ENCODE data around the gene OR1K1.
"Not testable (repeated sequence)": the region's sequence is repeated elsewhere in the genome, so short reads cannot be mapped to it uniquely, and the experiment has no call there.

The OR1K1 gene

GRCh38 chr9:122822938-122823337 lies 23.0 kb downstream of the OR1K1 start:
- H2BK120ac ChIP-seq (ENCODE audit: insufficient read depth, low read length, poor library complexity): no peak overlapping the region
- H3K23ac ChIP-seq (ENCODE audit: low read length): no peak overlapping the region
- no CpG with 5 or more reads among the region's 4 CpGs for WGBS (ENCODE audit: extremely low coverage, insufficient coverage, insufficient read length)
- H4K12ac ChIP-seq (ENCODE audit: low read depth, low read length): no peak overlapping the region
- H3K9me3 ChIP-seq (ENCODE audit: insufficient read depth, low read depth, low read length): no peaks in the 10 kb centered on the region
- H3K4me3 ChIP-seq (ENCODE audit: low read depth, low read length): no peak overlapping the region
- H3K36me3 ChIP-seq (ENCODE audit: control insufficient read depth in 1 of 2, insufficient read depth in 2 of 2, low read length in 2 of 2): peaks cover 32 to 37% of the 10 kb centered on the region in 2 experiments
- H3K79me1 ChIP-seq (ENCODE audit: low read length): peaks cover 6% of the 10 kb centered on the region
- no peak for DNase-seq
- H4K8ac ChIP-seq (ENCODE audit: low read depth, low read length): no peak overlapping the region
- no peak overlapping the region for H3K27ac ChIP-seq (ENCODE audit: low read depth, low read length)
- no peak overlapping the region for H3K4me2 ChIP-seq (ENCODE audit: low read length)
- no peak overlapping the region for H3K14ac ChIP-seq (ENCODE audit: low read length)
- H4K91ac ChIP-seq (ENCODE audit: low read depth, low read length): no peak overlapping the region
- H2BK5ac ChIP-seq (ENCODE audit: low read depth, low read length, poor library complexity): no peak overlapping the region
- H3K9ac ChIP-seq (ENCODE audit: low read length): no peak overlapping the region
- H3K79me2 ChIP-seq (ENCODE audit: control insufficient read depth, insufficient read depth, low read length, poor library complexity): peaks cover 5% of the 10 kb centered on the region
- H2BK12ac ChIP-seq (ENCODE audit: low read length): no peak overlapping the region
- H3K27me3 ChIP-seq (ENCODE audit: insufficient read depth, low read length): no peaks in the 10 kb centered on the region
- H2AFZ ChIP-seq (ENCODE audit: insufficient read depth, low read length, poor library complexity): no peak overlapping the region
- H2AK5ac ChIP-seq (ENCODE audit: low read length): no peak overlapping the region
- no peak overlapping the region for H3K18ac ChIP-seq (ENCODE audit: low read length)
- peaks cover 7 to 9% of the 10 kb centered on the region in 2 experiments for H3K4me1 ChIP-seq (ENCODE audit: control insufficient read depth in 1 of 2, insufficient read depth in 2 of 2, low read length in 2 of 2)
- no peak overlapping the region for H3K4ac ChIP-seq (ENCODE audit: low read depth, low read length)

DNA sequence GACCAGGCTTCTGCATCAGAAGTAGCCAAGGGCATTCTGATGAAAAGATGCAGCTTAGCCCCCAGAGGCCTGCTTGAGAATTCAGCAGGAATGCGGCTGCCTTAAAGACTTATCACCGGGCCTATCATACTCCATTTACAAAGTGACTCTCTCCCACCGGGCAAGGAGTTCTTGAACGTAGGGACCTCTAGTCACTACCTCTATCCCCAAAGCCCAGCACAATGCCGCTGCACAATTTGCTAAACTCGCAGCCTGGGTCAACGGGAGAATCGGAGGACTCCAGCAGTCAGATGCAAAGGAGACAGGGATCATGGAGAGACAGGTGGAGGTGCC lies 27.8 kb downstream of the OR1K1 start:
- Histone ChIP-seq H3K79me1 (ENCODE audit: low read length) (peaks cover 10% of the 10 kb centered on the region), H3K27me3 (ENCODE audit: insufficient read depth, low read length) (no peaks in the 10 kb centered on the region), H3K36me3 (ENCODE audit: control insufficient read depth in 1 of 2, insufficient read depth in 2 of 2, low read length in 2 of 2) (peaks cover 14 to 16% of the 10 kb centered on the region in 2 experiments), H3K23ac (ENCODE audit: low read length) (no peak overlapping the region), H3K79me2 (ENCODE audit: control insufficient read depth, insufficient read depth, low read length, poor library complexity) (peaks cover 8% of the 10 kb centered on the region), H2BK5ac (ENCODE audit: low read depth, low read length, poor library complexity) (peak overlapping the region; percentile 43), H4K12ac (ENCODE audit: low read depth, low read length) (no peak overlapping the region), H4K91ac (ENCODE audit: low read depth, low read length) (peak overlapping the region; percentile 39), H4K8ac (ENCODE audit: low read depth, low read length) (peak overlapping the region; percentile 27), H2AFZ (ENCODE audit: insufficient read depth, low read length, poor library complexity) (peak overlapping the region; percentile 63), H3K14ac (ENCODE audit: low read length) (peak overlapping the region; percentile 12), H3K4me1 (ENCODE audit: control insufficient read depth in 1 of 2, insufficient read depth in 2 of 2, low read length in 2 of 2) (peaks cover 9% of the 10 kb centered on the region in 2 experiments), H2BK120ac (ENCODE audit: insufficient read depth, low read length, poor library complexity) (peak overlapping the region; percentile 50), H3K27ac (ENCODE audit: low read depth, low read length) (peak overlapping the region; percentile 94), H3K9ac (ENCODE audit: low read length) (peak overlapping the region; percentile 8), H3K4me3 (ENCODE audit: low read depth, low read length) (peak overlapping the region; percentile 98), H3K4me2 (ENCODE audit: low read length) (peak overlapping the region; percentile 58), H2BK12ac (ENCODE audit: low read length) (no peak overlapping the region), H3K9me3 (ENCODE audit: insufficient read depth, low read depth, low read length) (no peaks in the 10 kb centered on the region), H3K4ac (ENCODE audit: low read depth, low read length) (peak overlapping the region; percentile 72), H3K18ac (ENCODE audit: low read length) (peak overlapping the region; percentile 8), H2AK5ac (ENCODE audit: low read length) (peak overlapping the region; percentile 59)
- peak in 1 of 2 donors; percentile 48 for DNase-seq
- no CpG with 5 or more reads among the region's 8 CpGs for WGBS (ENCODE audit: extremely low coverage, insufficient coverage, insufficient read length)

GRCh38 chr9:122828965-122829284 lies 29.0 kb downstream of the OR1K1 start:
- H3K27me3 ChIP-seq (ENCODE audit: insufficient read depth, low read length); DNase-seq; H2BK12ac ChIP-seq (ENCODE audit: low read length); H3K9me3 ChIP-seq (ENCODE audit: insufficient read depth, low read depth, low read length); H3K79me2 ChIP-seq (ENCODE audit: control insufficient read depth, insufficient read depth, low read length, poor library complexity); H2BK5ac ChIP-seq (ENCODE audit: low read depth, low read length, poor library complexity); H3K9ac ChIP-seq (ENCODE audit: low read length); H3K79me1 ChIP-seq (ENCODE audit: low read length); H3K4me1 ChIP-seq (ENCODE audit: control insufficient read depth in 1 of 2, insufficient read depth in 2 of 2, low read length in 2 of 2); H2AK5ac ChIP-seq (ENCODE audit: low read length); H3K18ac ChIP-seq (ENCODE audit: low read length); H3K23ac ChIP-seq (ENCODE audit: low read length): not testable (repeated sequence)
- peak overlapping the region; percentile 48 for H3K27ac ChIP-seq (ENCODE audit: low read depth, low read length)
- H3K4me2 ChIP-seq (ENCODE audit: low read length): peak overlapping the region; percentile 58
- peak overlapping the region; percentile 43 for H3K14ac ChIP-seq (ENCODE audit: low read length)
- peak overlapping the region; percentile 75 for H4K91ac ChIP-seq (ENCODE audit: low read depth, low read length)
- peak overlapping the region; percentile 25 for H3K4ac ChIP-seq (ENCODE audit: low read depth, low read length)
- H3K36me3 ChIP-seq (ENCODE audit: control insufficient read depth in 1 of 2, insufficient read depth in 2 of 2, low read length in 2 of 2): peaks cover 10 to 11% of the 10 kb centered on the region in 2 experiments
- peak overlapping the region; percentile 95 for H4K8ac ChIP-seq (ENCODE audit: low read depth, low read length)
- H2AFZ ChIP-seq (ENCODE audit: insufficient read depth, low read length, poor library complexity): peak overlapping the region; percentile 82
- peak overlapping the region; percentile 18 for H2BK120ac ChIP-seq (ENCODE audit: insufficient read depth, low read length, poor library complexity)
- peak overlapping the region; percentile 71 for H4K12ac ChIP-seq (ENCODE audit: low read depth, low read length)
- peak overlapping the region; percentile 98 for H3K4me3 ChIP-seq (ENCODE audit: low read depth, low read length)
- WGBS (ENCODE audit: extremely low coverage, insufficient coverage, insufficient read length): no CpG with 5 or more reads among the region's 18 CpGs

GRCh38 chr9:122832194-122832593 lies 32.3 kb downstream of the OR1K1 start:
- DNase-seq: no peak
- Histone ChIP-seq H3K79me1 (ENCODE audit: low read length) (peaks cover 7% of the 10 kb centered on the region), H3K4me2 (ENCODE audit: low read length) (no peak overlapping the region), H4K91ac (ENCODE audit: low read depth, low read length) (no peak overlapping the region), H3K27ac (ENCODE audit: low read depth, low read length) (no peak overlapping the region), H3K9me3 (ENCODE audit: insufficient read depth, low read depth, low read length) (no peaks in the 10 kb centered on the region), H3K4me3 (ENCODE audit: low read depth, low read length) (no peak overlapping the region), H2BK12ac (ENCODE audit: low read length) (no peak overlapping the region), H2BK120ac (ENCODE audit: insufficient read depth, low read length, poor library complexity) (no peak overlapping the region), H3K9ac (ENCODE audit: low read length) (no peak overlapping the region), H4K12ac (ENCODE audit: low read depth, low read length) (no peak overlapping the region), H2AK5ac (ENCODE audit: low read length) (no peak overlapping the region), H3K4me1 (ENCODE audit: control insufficient read depth in 1 of 2, insufficient read depth in 2 of 2, low read length in 2 of 2) (peaks cover 3 to 6% of the 10 kb centered on the region in 2 experiments), H4K8ac (ENCODE audit: low read depth, low read length) (no peak overlapping the region), H3K36me3 (ENCODE audit: control insufficient read depth in 1 of 2, insufficient read depth in 2 of 2, low read length in 2 of 2) (no peaks in the 10 kb centered on the region), H3K23ac (ENCODE audit: low read length) (no peak overlapping the region), H3K14ac (ENCODE audit: low read length) (no peak overlapping the region), H3K79me2 (ENCODE audit: control insufficient read depth, insufficient read depth, low read length, poor library complexity) (peaks cover 5% of the 10 kb centered on the region), H3K18ac (ENCODE audit: low read length) (no peak overlapping the region), H2AFZ (ENCODE audit: insufficient read depth, low read length, poor library complexity) (no peak overlapping the region), H3K4ac (ENCODE audit: low read depth, low read length) (no peak overlapping the region), H2BK5ac (ENCODE audit: low read depth, low read length, poor library complexity) (no peak overlapping the region), H3K27me3 (ENCODE audit: insufficient read depth, low read length) (no peaks in the 10 kb centered on the region)
- no CpG with 5 or more reads among the region's 3 CpGs for WGBS (ENCODE audit: extremely low coverage, insufficient coverage, insufficient read length)
